Measurements from ENCODE around the gene MTURN. TPM values are rescaled to one million over a fixed set of nuclear protein-coding genes. Genes with fewer than 3 reads are reported as not detected.

The MTURN gene
- total and polyA plus RNA-seq, 4 donors, result 43.4 to 110 (median 58.5) TPM

DNA sequence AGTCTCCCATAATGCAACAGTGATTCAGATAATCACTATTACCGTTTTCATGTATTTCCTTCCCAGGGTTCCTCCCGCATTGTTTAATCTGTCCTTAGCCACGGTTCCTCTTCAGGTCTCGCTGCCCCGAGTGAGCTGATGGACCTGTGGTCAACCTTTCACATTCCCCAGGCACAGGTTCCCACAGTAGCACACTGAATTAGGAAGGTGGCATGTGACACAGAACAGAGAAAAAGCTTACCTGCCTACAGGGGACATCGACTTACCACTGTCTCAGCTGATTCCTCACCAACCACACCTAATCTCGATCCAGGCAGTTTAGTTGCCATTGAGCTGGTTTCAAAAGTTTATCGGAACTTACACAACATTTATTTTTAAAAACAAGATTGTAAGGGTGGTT, 72.2 kb downstream of the MTURN start:
- Histone ChIP-seq H3K4me1 (ENCODE audit: control insufficient read depth in 1 of 2, insufficient read depth in 2 of 2, low read length in 2 of 2) (no peaks in the 10 kb centered on the region), H3K4me3 (ENCODE audit: low read length in 2 of 2) (no peak overlapping the region), H3K27ac (ENCODE audit: low read depth in 1 of 2, low read length in 2 of 2) (no peak overlapping the region), H3K27me3 (ENCODE audit: control insufficient read depth in 1 of 2, insufficient read depth in 2 of 2, low read length in 1 of 2) (no peaks in the 10 kb centered on the region), H3K9me3 (ENCODE audit: control insufficient read depth, low read length) (no peaks in the 10 kb centered on the region), H3K36me3 (ENCODE audit: control insufficient read depth in 1 of 2, insufficient read depth in 2 of 2, low read length in 1 of 2) (no peaks in the 10 kb centered on the region)
- intact Hi-C loops (cut with DNase I), result no loop called here
- ATAC-seq (ENCODE audit: low FRiP score) (no peak), DNase-seq (no peak)
- 87 to 89% methylated on average over 8 of the region's 8 CpGs for WGBS, 2 donors

DNA sequence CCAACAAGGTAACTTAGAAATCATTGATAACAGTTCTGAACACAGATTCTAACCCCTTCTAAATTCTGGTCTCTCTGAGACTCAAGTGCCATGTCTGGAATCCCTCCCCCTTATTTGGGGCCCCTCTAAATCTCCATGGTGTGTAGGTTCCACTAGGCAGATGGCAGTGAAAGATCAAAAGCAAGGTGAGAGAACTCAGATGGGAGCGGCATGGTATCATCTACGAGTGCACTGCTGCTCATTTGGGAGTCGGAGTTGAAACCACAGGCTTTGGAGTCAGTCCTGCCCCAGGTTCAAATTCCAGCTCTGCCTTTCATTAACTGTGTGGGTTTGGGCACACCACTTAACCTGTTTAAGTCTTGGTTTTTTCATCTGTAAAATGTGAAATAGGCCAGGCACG, 72.6 kb downstream of the MTURN start:
- Histone ChIP-seq H3K4me1 (ENCODE audit: control insufficient read depth in 1 of 2, insufficient read depth in 2 of 2, low read length in 2 of 2) (no peaks in the 10 kb centered on the region), H3K4me3 (ENCODE audit: low read length in 2 of 2) (no peak overlapping the region), H3K27me3 (ENCODE audit: control insufficient read depth in 1 of 2, insufficient read depth in 2 of 2, low read length in 1 of 2) (no peaks in the 10 kb centered on the region), H3K9me3 (ENCODE audit: control insufficient read depth, low read length) (no peaks in the 10 kb centered on the region), H3K27ac (ENCODE audit: low read depth in 1 of 2, low read length in 2 of 2) (no peak overlapping the region), H3K36me3 (ENCODE audit: control insufficient read depth in 1 of 2, insufficient read depth in 2 of 2, low read length in 1 of 2) (no peaks in the 10 kb centered on the region)
- intact Hi-C loops (cut with DNase I), result no loop called here
- WGBS, 2 donors, result 97% methylated on average over 4 of the region's 4 CpGs
- ATAC-seq (ENCODE audit: low FRiP score) (no peak), DNase-seq (no peak)

DNA sequence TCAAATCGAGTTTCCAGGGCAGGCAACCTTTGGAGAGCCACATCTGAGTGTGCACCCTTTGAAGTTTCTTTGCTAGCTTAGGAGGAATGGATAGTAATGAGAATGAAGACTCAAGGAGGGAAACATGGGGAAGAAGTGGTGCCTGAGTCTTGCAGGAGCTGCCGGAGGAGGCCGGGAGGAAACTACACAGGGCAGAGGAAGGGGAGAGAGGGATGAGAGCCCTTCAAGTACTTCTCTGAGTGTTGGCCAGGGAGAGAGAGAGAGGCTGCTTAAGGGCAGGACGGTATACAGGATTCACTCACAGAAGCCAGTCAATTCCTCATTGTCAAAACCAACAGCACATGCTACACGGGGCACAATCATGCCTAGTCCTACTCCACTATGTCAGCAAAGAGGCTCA, 75.2 kb downstream of the MTURN start:
- ATAC-seq (ENCODE audit: low FRiP score) (no peak), DNase-seq (no peak)
- no peaks in the 10 kb centered on the region for H3K36me3 ChIP-seq (ENCODE audit: control insufficient read depth in 1 of 2, insufficient read depth in 2 of 2, low read length in 1 of 2)
- H3K4me3 ChIP-seq (ENCODE audit: low read length in 2 of 2), result no peak overlapping the region
- H3K27ac ChIP-seq (ENCODE audit: low read depth in 1 of 2, low read length in 2 of 2), result no peak overlapping the region
- intact Hi-C loops (cut with DNase I), result no loop called here
- WGBS, 2 donors, result 91 to 97% methylated on average over 5 of the region's 5 CpGs
- H3K27me3 ChIP-seq (ENCODE audit: control insufficient read depth in 1 of 2, insufficient read depth in 2 of 2, low read length in 1 of 2), result no peaks in the 10 kb centered on the region
- H3K4me1 ChIP-seq (ENCODE audit: control insufficient read depth in 1 of 2, insufficient read depth in 2 of 2, low read length in 2 of 2), result no peaks in the 10 kb centered on the region
- no peaks in the 10 kb centered on the region for H3K9me3 ChIP-seq (ENCODE audit: control insufficient read depth, low read length)

Other genes starting within 250 kb of the MTURN start
- 10 to 100 TPM; 48.1 to 71.9 TPM for gene SCRN1, start 145.2 kb upstream of the MTURN start, total RNA-seq
- 10 to 100 TPM; 30.8 to 40.7 TPM for gene SCRN1, start 145.2 kb upstream of the MTURN start, polyA plus RNA-seq
- gene FKBP14, start 108.3 kb upstream of the MTURN start, total RNA-seq, result 10 to 100 TPM; 23.8 to 25.9 TPM
- 1 to 10 TPM; 4.9 to 7.1 TPM for gene FKBP14, start 108.3 kb upstream of the MTURN start, polyA plus RNA-seq
- 10 to 100 TPM; 13.5 to 17.1 TPM for gene PLEKHA8, start 106.6 kb upstream of the MTURN start, total RNA-seq
- gene PLEKHA8, start 106.6 kb upstream of the MTURN start, polyA plus RNA-seq, result 1 to 10 TPM; 3.1 to 5.5 TPM
- gene ZNRF2, start 149.6 kb downstream of the MTURN start, total RNA-seq, result 10 to 100 TPM; 15.3 to 21.1 TPM
- gene ZNRF2, start 149.6 kb downstream of the MTURN start, polyA plus RNA-seq, result 1 to 10 TPM; 4.8 to 7.0 TPM

All from aorta (tissue), 5 donors.